Fibroblast of pulmonary artery (primary cell): ENCODE data around the gene MDGA2.
"Not testable (repeated sequence)": the region's sequence is repeated elsewhere in the genome, so short reads cannot be mapped to it uniquely, and the experiment has no call there.

Source experiments
- DNase-seq: peaks from one replicate; pipeline ENCODE4 v3.0.0-alpha.2; 2010; ENCODE audit warnings: low read depth
- H3K4me3 ChIP-seq: replicated peaks from 2 replicates; pipeline ENCODE4 v1.5.1; 2011; ENCODE audit warnings: low read depth, mild to moderate bottlenecking, control low read depth, low read length, moderate library complexity
- TF ChIP-seq, protein P1 (sequence below): IDR thresholded peaks from 2 replicates; pipeline ENCODE4 v1.5.1; 2011; ENCODE audit warnings: mild to moderate bottlenecking, control low read depth, low read length, inconsistent platforms; ENCODE audit errors: missing control alignments

MDGA2 gene

DNA sequence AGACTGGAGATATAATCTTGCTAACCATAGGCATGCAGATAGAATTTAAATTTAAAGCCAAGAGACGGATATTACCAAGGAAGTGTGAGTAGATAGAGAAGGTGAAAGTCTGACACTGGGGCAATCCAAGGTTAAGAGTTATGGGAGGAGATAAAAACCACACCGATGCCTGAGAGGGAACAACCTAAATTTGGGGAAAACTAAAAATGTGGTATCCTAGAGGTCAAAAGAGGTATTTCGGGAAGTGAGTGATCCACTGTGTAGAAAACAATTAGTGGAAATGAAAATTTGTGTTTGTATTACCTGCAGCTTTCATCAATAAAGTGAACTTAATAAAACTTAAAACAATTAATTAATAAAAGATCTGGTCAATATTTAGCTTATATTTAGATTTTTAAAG is 754.9 kb downstream of the MDGA2 start:
- no peak overlapping the region for H3K4me3 ChIP-seq
- DNase-seq: no peak
- TF ChIP-seq, protein P1, sequence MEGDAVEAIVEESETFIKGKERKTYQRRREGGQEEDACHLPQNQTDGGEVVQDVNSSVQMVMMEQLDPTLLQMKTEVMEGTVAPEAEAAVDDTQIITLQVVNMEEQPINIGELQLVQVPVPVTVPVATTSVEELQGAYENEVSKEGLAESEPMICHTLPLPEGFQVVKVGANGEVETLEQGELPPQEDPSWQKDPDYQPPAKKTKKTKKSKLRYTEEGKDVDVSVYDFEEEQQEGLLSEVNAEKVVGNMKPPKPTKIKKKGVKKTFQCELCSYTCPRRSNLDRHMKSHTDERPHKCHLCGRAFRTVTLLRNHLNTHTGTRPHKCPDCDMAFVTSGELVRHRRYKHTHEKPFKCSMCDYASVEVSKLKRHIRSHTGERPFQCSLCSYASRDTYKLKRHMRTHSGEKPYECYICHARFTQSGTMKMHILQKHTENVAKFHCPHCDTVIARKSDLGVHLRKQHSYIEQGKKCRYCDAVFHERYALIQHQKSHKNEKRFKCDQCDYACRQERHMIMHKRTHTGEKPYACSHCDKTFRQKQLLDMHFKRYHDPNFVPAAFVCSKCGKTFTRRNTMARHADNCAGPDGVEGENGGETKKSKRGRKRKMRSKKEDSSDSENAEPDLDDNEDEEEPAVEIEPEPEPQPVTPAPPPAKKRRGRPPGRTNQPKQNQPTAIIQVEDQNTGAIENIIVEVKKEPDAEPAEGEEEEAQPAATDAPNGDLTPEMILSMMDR: peak; percentile 2

DNA sequence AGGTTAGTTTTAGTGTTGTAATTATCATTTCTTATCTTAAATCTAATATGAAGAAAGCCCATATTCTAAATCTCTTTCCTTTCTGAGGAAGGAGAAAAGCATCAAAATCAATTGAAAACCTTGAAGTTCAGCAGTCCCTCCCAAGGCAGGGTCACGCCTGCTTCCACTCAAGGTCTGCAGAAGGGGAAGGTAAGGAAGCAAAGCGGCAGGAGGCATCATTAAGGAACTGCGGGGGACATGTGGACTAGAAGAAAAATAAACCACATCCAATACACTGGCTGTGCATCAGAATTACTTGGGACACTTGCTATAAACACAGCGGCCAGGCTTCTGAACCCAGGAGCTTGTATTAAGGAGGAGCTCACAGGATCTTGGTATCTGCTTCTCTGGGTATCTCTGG is 759.9 kb downstream of the MDGA2 start:
- DNase-seq, H3K4me3 ChIP-seq: not testable (repeated sequence)

DNA sequence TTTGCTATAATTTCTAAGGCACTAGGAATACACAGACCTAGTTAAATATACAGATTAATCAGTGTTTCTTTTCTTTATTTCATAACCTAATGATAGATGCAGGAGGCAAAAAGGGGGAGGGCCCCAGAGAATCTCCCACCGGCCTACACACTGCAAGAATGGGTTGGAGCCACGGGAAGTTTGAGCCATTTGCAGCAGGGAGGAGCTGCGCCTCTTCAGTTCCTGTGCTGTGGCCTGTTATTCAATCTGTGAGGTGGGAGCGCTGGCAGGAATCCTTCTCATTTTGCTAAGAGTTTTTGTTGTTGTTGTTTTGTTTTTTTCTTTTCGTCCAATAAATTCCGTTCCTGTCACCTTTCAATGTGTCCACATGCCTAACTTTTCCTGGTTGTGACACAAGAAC is 772.6 kb downstream of the MDGA2 start:
- TF ChIP-seq, protein P1: no peak
- DNase-seq: no peak
- no peak overlapping the region for H3K4me3 ChIP-seq

DNA sequence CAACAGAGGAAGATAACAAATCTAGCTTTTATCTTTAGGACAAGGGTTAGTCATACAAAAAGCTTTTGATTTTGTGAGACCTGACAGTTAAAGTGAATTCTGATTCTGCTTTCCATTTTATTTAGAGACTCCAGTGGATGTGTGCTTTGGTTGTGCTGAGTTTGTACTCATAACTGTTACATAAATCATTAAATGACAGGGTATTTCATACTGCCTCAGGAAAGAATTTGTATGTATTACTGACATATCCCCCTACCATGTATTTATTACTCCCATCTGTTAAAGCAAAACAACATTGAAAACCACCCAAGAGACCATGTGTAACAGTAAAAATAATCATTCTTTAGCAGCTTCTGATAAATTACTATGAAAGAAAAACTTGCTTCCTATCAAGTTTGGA is 780.9 kb downstream of the MDGA2 start:
- no peak overlapping the region for H3K4me3 ChIP-seq
- DNase-seq: no peak
- TF ChIP-seq, protein P1: no peak

DNA sequence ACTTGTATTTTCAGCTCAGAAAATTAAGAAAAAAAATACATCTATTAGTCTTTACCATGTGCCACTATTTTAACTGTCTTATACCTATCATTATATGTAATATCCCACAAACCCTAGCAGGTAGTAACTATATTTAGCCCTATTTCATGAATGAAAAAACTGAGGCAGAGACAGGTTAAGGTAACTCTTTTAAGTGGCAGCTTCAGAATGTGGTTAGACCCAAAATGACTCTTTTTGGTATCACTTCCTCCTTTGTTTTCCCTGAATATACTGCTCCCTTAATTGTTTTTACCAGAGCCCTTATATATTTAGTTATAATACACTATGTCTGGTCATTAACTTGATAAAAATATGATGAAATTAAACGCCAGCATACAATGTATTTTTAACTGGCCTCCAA is 788.3 kb downstream of the MDGA2 start:
- DNase-seq: no peak
- TF ChIP-seq, protein P1: no peak
- H3K4me3 ChIP-seq: no peak overlapping the region

DNA sequence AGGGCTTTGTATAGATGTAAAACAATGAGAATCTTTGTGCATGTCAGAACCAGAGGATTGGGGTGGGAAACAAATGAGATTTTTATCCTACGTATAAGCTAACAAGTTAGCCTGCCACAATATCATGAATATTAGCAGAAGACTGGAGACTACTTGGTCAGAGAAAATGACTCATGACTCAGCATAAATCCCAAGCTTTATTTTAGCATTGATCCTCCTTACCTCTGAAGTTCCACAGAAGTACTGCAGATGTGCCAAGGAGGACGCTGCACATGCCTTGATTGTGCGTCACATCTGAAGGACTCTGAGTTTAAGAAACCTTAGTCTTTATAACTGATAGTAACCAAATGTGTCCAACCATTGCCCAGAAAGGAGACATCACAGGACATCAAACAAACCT is 789.8 kb downstream of the MDGA2 start:
- no peak overlapping the region for H3K4me3 ChIP-seq
- no peak for DNase-seq
- TF ChIP-seq, protein P1: no peak

DNA sequence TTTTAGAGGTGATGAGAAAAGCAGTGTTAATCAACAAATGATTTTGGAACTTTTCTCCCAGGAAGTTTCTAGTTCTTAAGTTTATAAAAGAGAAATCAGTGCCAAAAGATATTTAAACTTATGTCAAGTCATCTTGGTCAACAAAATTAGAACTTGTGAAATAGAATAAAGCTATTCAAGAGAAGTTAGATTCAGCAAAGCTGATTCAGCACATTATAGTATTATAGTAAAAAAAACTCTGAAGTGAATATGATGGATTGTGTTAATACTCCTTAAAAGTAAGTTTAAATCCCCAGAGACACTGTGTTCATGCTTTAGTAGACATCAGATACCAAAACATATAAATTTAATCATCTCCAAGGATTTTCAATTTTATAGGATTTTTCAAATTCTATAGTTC is 813.7 kb downstream of the MDGA2 start:
- DNase-seq: no peak
- TF ChIP-seq, protein P1: no peak
- no peak overlapping the region for H3K4me3 ChIP-seq
